Liver (tissue), 9 donors: ENCODE measurements around the gene CCM2L. TPM values are rescaled to one million over a fixed set of nuclear protein-coding genes. Genes with fewer than 3 reads are reported as not detected.

ENCODE experiments used
- DNase-seq: peaks from one replicate; pipeline ENCODE4 v3.0.0-alpha.2; 2017; ENCODE audit warnings: low spot score
- H3K27ac ChIP-seq, 2 donors: one replicate each; pipeline ENCODE4 v1.7.0; 2013; ENCODE audit warnings: inconsistent platforms in 2 of 2, low read length in 2 of 2, control low read depth in 1 of 2, low read depth in 1 of 2, mild to moderate bottlenecking in 1 of 2
- H3K27me3 ChIP-seq, 4 donors: one replicate each; pipeline versions ENCODE4 v1.6.1 to v1.7.0; 2013; ENCODE audit warnings: low read length in 3 of 4, inconsistent platforms in 1 of 4, mild to moderate bottlenecking in 1 of 4, moderate library complexity in 1 of 4; ENCODE audit not compliant: control insufficient read depth in 4 of 4, insufficient read depth in 4 of 4
- H3K36me3 ChIP-seq, 4 donors: one replicate each; pipeline versions ENCODE4 v1.6.1 to v1.7.0; 2013; ENCODE audit warnings: low read length in 3 of 4, mild to moderate bottlenecking in 3 of 4, low read depth in 1 of 4, moderate library complexity in 1 of 4; ENCODE audit not compliant: control insufficient read depth in 4 of 4, insufficient read depth in 3 of 4
- H3K4me1 ChIP-seq, 4 donors: one replicate each; pipeline versions ENCODE4 v1.6.1 to v1.7.0; 2013; ENCODE audit warnings: low read length in 3 of 4, mild to moderate bottlenecking in 3 of 4, moderate library complexity in 1 of 4; ENCODE audit not compliant: control insufficient read depth in 4 of 4, insufficient read depth in 4 of 4
- H3K4me3 ChIP-seq, 3 donors: one replicate each; pipeline versions ENCODE4 v1.6.1 to v1.7.0; 2013; ENCODE audit warnings: low read length in 3 of 3, control low read depth in 1 of 3, low read depth in 1 of 3, mild to moderate bottlenecking in 1 of 3
- H3K9ac ChIP-seq, 2 donors: one replicate each; pipeline ENCODE4 v1.7.0; 2013; ENCODE audit warnings: low read length in 2 of 2, mild to moderate bottlenecking in 2 of 2, moderate library complexity in 2 of 2, control low read depth in 1 of 2, low read depth in 1 of 2
- H3K9me3 ChIP-seq, 4 donors: one replicate each; pipeline versions ENCODE4 v1.6.1 to v1.7.0; 2013; ENCODE audit warnings: low read length in 3 of 4; ENCODE audit not compliant: control insufficient read depth in 4 of 4
- EGR1 ChIP-seq, 2 donors: IDR thresholded peaks; 2 replicates each; pipeline ENCODE4 v1.6.1; 2016 to 2018; ENCODE audit warnings: antibody characterized with exemption in 2 of 2, low read depth in 2 of 2
- FOXA1 ChIP-seq: IDR thresholded peaks from 2 replicates; pipeline ENCODE4 v1.6.1; 2016; ENCODE audit warnings: antibody characterized with exemption
- FOXA2 ChIP-seq: IDR thresholded peaks from 2 replicates; pipeline ENCODE4 v1.6.1; 2016; ENCODE audit warnings: antibody characterized with exemption
- GABPA ChIP-seq, 2 donors: IDR thresholded peaks in 1 of 2; conservative IDR thresholded peaks in 1 of 2; 2 replicates each; pipeline ENCODE4 v1.6.1; 2016; ENCODE audit warnings: antibody characterized with exemption in 2 of 2, mild to moderate bottlenecking in 1 of 2, moderate library complexity in 1 of 2
- HNF4A ChIP-seq, 2 donors: conservative IDR thresholded peaks; 2 replicates each; pipeline ENCODE4 v1.6.1; 2016; ENCODE audit warnings: antibody characterized with exemption in 2 of 2, mild to moderate bottlenecking in 2 of 2
- HNF4G ChIP-seq: IDR thresholded peaks from 2 replicates; pipeline ENCODE4 v1.6.1; 2016; ENCODE audit warnings: antibody characterized with exemption
- MAX ChIP-seq: IDR thresholded peaks from 2 replicates; pipeline ENCODE4 v1.6.1; 2016; ENCODE audit warnings: antibody characterized with exemption
- NR2F2 ChIP-seq: IDR thresholded peaks from 2 replicates; pipeline ENCODE4 v1.6.1; 2016; ENCODE audit warnings: antibody characterized with exemption
- RXRA ChIP-seq, 2 donors: IDR thresholded peaks; 2 replicates each; pipeline ENCODE4 v1.6.1; 2017 to 2018; ENCODE audit warnings: antibody characterized with exemption in 2 of 2, mild to moderate bottlenecking in 1 of 2
- SP1 ChIP-seq: IDR thresholded peaks from 2 replicates; pipeline ENCODE4 v1.6.1; 2018; ENCODE audit warnings: antibody characterized with exemption, mild to moderate bottlenecking
- TAF1 ChIP-seq: conservative IDR thresholded peaks from 2 replicates; pipeline ENCODE4 v1.6.1; 2016; ENCODE audit warnings: antibody characterized with exemption, mild to moderate bottlenecking
- YY1 ChIP-seq: IDR thresholded peaks from 2 replicates; pipeline ENCODE4 v1.6.1; 2016; ENCODE audit warnings: antibody characterized with exemption, mild to moderate bottlenecking
- WGBS: extraction: QIAGEN DNeasy Blood & Tissue Kit; methylation state at CpG from one replicate; pipeline ENCODE4 v1.1.7; 2013; 5-methylcytosine and 5-hydroxymethylcytosine counted together
- polyA plus RNA-seq, 2 donors: library from polyadenylated mRNA; stranded (reverse) in 1 of 2; unstranded in 1 of 2; fragments of 200-250 nt in 1 of 2; fragments of >200 nt in 1 of 2; fragmentation: Nextera tagmentation in 1 of 2; extraction: Ambion mirVana in 1 of 2; gene quantifications; one replicate each; pipeline versions ENCODE4 v1.2.1 to v1.2.3, GENCODE V29; 2013 to 2015
- total RNA-seq, 2 donors: library from RNA; depleted of rRNA; stranded (reverse); fragments of >200 nt; gene quantifications; one replicate each; pipeline ENCODE4 v1.2.3, GENCODE V29; 2014
- TF ChIP-seq, protein P1 (sequence below): IDR thresholded peaks from 2 replicates; pipeline ENCODE4 v1.6.1; 2016; ENCODE audit warnings: antibody characterized with exemption
- donor health status: healthy.
- donor health status: healthy.
- donor health status: healthy.
- donor health status: healthy.
- donor health status: healthy.

Gene CCM2L
- total and polyA plus RNA-seq, 4 donors, result 0.31 to 2.1 (median 1.2) TPM

- TF ChIP-seq GABPA (IDR thresholded peaks at IDR 0.05 in 1 of 2, conservative IDR thresholded peaks at IDR 0.05 in 1 of 2) (no peak), NR2F2 (no peak), SP1 (no peak), HNF4G (no peak)
- TF ChIP-seq, protein P1, sequence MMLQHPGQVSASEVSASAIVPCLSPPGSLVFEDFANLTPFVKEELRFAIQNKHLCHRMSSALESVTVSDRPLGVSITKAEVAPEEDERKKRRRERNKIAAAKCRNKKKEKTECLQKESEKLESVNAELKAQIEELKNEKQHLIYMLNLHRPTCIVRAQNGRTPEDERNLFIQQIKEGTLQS, result no peak
Measured at GRCh38 chr20:32072168-32072750, 62.0 kb downstream of the CCM2L start (continued).

GRCh38 chr20:32075534-32075933 lies 65.3 kb downstream of the CCM2L start:
- Histone ChIP-seq H3K4me1 (no peaks in the 10 kb centered on the region), H3K9ac (no peak overlapping the region)
- TF ChIP-seq, protein P1, result no peak

GRCh38 chr20:32077190-32077589 lies 67.0 kb downstream of the CCM2L start:
- DNase-seq, result no peak
- Histone ChIP-seq H3K9ac (no peak overlapping the region), H3K27me3 (peaks cover 0 to 4% (median 0%) of the 10 kb centered on the region in 4 donors), H3K4me1 (no peaks in the 10 kb centered on the region), H3K4me3 (no peak overlapping the region), H3K36me3 (no peaks in the 10 kb centered on the region), H3K27ac (no peak overlapping the region), H3K9me3 (no peaks in the 10 kb centered on the region)
- 67% methylated on average over 4 of the region's 4 CpGs for WGBS
- TF ChIP-seq YY1 (no peak), EGR1 (IDR thresholded peaks at IDR 0.05; ENCODE audit: low read depth in 2 of 2) (no peak), NR2F2 (no peak), RXRA (IDR thresholded peaks at IDR 0.05) (no peak), FOXA2 (no peak), FOXA1 (no peak), MAX (no peak)

More at GRCh38 chr20:32075534-32075933, 65.3 kb downstream of the CCM2L start:
- Histone ChIP-seq H3K27me3 (no peaks in the 10 kb centered on the region), H3K9me3 (no peaks in the 10 kb centered on the region), H3K36me3 (no peaks in the 10 kb centered on the region), H3K4me3 (no peak overlapping the region), H3K27ac (no peak overlapping the region)
- WGBS, result 70% methylated on average over 1 of the region's 1 CpG
- no peak for DNase-seq

- H3K9ac ChIP-seq, result no peak overlapping the region
Measured at GRCh38 chr20:32078322-32078721, 68.1 kb downstream of the CCM2L start.

DNA sequence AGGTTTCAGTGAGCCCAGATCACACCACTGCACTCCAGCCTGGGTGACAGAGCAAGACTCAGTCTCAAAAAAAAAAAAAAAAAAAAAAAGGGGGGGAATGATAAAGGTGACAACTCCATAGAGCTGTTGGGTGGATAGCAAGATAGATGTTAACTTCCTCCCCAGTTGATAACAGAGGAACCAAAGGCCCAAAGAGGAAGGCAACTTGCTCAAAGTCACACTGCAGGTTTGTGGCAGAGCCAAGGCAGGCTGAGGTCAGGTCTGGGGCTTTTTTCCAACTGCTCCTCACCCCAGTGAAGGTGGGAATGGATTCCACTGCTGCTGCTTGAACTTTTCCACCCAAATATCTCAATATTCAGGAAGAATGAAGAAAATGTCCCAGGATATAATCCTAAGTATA lies 68.6 kb downstream of the CCM2L start:
- Histone ChIP-seq H3K27ac (no peak overlapping the region), H3K9me3 (no peaks in the 10 kb centered on the region), H3K36me3 (no peaks in the 10 kb centered on the region), H3K27me3 (peaks cover 0 to 4% (median 0%) of the 10 kb centered on the region in 4 donors), H3K4me3 (no peak overlapping the region), H3K4me1 (no peaks in the 10 kb centered on the region), H3K9ac (no peak overlapping the region)
- no peak for DNase-seq
- TF ChIP-seq TAF1 (no peak), EGR1 (IDR thresholded peaks at IDR 0.05; ENCODE audit: low read depth in 2 of 2) (no peak)

More at GRCh38 chr20:32078322-32078721, 68.1 kb downstream of the CCM2L start:
- Histone ChIP-seq H3K27ac (no peak overlapping the region), H3K4me1 (no peaks in the 10 kb centered on the region), H3K27me3 (peaks cover 0 to 4% (median 0%) of the 10 kb centered on the region in 4 donors), H3K9me3 (no peaks in the 10 kb centered on the region), H3K36me3 (no peaks in the 10 kb centered on the region), H3K4me3 (no peak overlapping the region)
- WGBS, result 97% methylated on average over 5 of the region's 5 CpGs
- TF ChIP-seq HNF4A (conservative IDR thresholded peaks at IDR 0.05) (no peak), TAF1 (no peak), FOXA2 (no peak)
- DNase-seq, result no peak
